Upper lobe of left lung (tissue), 6 donors: ENCODE data around the gene AANAT. TPM values are rescaled to one million over a fixed set of nuclear protein-coding genes. Genes with fewer than 3 reads are reported as not detected.

Source experiments
- ATAC-seq, 2 donors: fragments of 200-7000 bp; cut with Tn5 transposase; one replicate each; pipeline ENCODE4 v1.9.1; 2022; ENCODE audit warnings: mild to moderate bottlenecking in 2 of 2, moderate library complexity in 2 of 2; ENCODE audit not compliant: low FRiP score in 2 of 2
- DNase-seq, 2 donors: peaks; one replicate each; pipeline ENCODE4 v3.0.0-alpha.2; 2019 to 2020
- H3K27ac ChIP-seq, 4 donors: fragments of 200-600 bp; sonication (generic); one replicate each; pipeline ENCODE4 v1.5.1; 2016 to 2019
- H3K27me3 ChIP-seq, 4 donors: fragments of 200-600 bp; sonication (generic); one replicate each; pipeline ENCODE4 v1.5.1; 2017 to 2019
- H3K36me3 ChIP-seq, 4 donors: fragments of 200-600 bp; sonication (generic); one replicate each; pipeline ENCODE4 v1.5.1; 2016 to 2019
- H3K4me1 ChIP-seq, 4 donors: fragments of 200-600 bp; sonication (generic); one replicate each; pipeline ENCODE4 v1.5.1; 2018 to 2019
- H3K4me3 ChIP-seq, 4 donors: fragments of 200-600 bp; sonication (generic); one replicate each; pipeline ENCODE4 v1.5.1; 2017 to 2019; ENCODE audit warnings: mild to moderate bottlenecking in 2 of 4, moderate library complexity in 1 of 4
- H3K9me3 ChIP-seq, 4 donors: fragments of 200-600 bp; sonication (generic); one replicate each; pipeline ENCODE4 v1.5.1; 2018 to 2019
- CTCF ChIP-seq, 6 experiments: fragments of 450-650 bp in 4 of 6; fragments of 200-600 bp in 2 of 6; sonication (generic) in 2 of 6; IDR thresholded peaks; one replicate each; pipeline ENCODE4 v1.5.1; 2016 to 2019; ENCODE audit warnings: antibody characterized with exemption in 6 of 6
- EP300 ChIP-seq, 4 donors: sonication (generic); formaldehyde crosslinking; IDR thresholded peaks; one replicate each; pipeline ENCODE4 v1.5.1; 2017; ENCODE audit warnings: antibody characterized with exemption in 4 of 4, control low read depth in 2 of 4
- POLR2A ChIP-seq, 4 donors: fragments of 450-650 bp; IDR thresholded peaks; one replicate each; pipeline ENCODE4 v1.5.1; 2016 to 2017; ENCODE audit warnings: antibody characterized with exemption in 4 of 4, mild to moderate bottlenecking in 2 of 4
- POLR2AphosphoS5 ChIP-seq, 2 donors: sonication (generic); formaldehyde crosslinking; IDR thresholded peaks; one replicate each; pipeline ENCODE4 v1.5.1; 2017; ENCODE audit warnings: antibody characterized with exemption in 2 of 2
- WGBS, 2 donors: methylation state at CpG; one replicate each; pipeline ENCODE4 v1.1.5; 2017 to 2018; 5-methylcytosine and 5-hydroxymethylcytosine counted together
- total RNA-seq, 6 donors: library from RNA; depleted of rRNA in 4 of 6; stranded (reverse); fragments of >200 nt in 4 of 6; gene quantifications; one replicate each; pipeline versions ENCODE4 v1.1.0 to v1.2.1, GENCODE V29; 2016 to 2021
- donor health status: DM: no; HTN: no; CAD: no; lungs with moderate emphysema.
- donor health status: DM: no; HTN: yes; CAD: no; lungs with severe emphysema.

Gene AANAT
- total RNA-seq, 6 donors from 2014 or later: not detected

GRCh38 chr17:76435751-76436150 lies 31.7 kb upstream of the AANAT start:
- 93 to 96% methylated on average over 5 to 11 of the region's 11 CpGs for WGBS, 2 donors
- no peak for DNase-seq

GRCh38 chr17:76437467-76438402 lies 29.7 kb upstream of the AANAT start:
- peaks cover 0 to under 1% (median 0%) of the 10 kb centered on the region in 4 donors for H3K4me1 ChIP-seq
- ATAC-seq: no peak
- H3K4me3 ChIP-seq: no peak overlapping the region
- H3K36me3 ChIP-seq: peaks cover 0 to 2% (median 0%) of the 10 kb centered on the region in 4 donors
- DNase-seq: no peak
- no peaks in the 10 kb centered on the region for H3K9me3 ChIP-seq
- WGBS, 2 donors: 78 to 82% methylated on average over 13 of the region's 13 CpGs
- H3K27ac ChIP-seq: no peak overlapping the region
- H3K27me3 ChIP-seq: no peaks in the 10 kb centered on the region
- no peak for TF ChIP-seq POLR2AphosphoS5 (IDR thresholded peaks at IDR 0.05)
- no peak for TF ChIP-seq EP300 (IDR thresholded peaks at IDR 0.05)
- no peak for TF ChIP-seq POLR2A (IDR thresholded peaks at IDR 0.05)
- no peak for TF ChIP-seq CTCF (IDR thresholded peaks at IDR 0.05)

More at GRCh38 chr17:76435751-76436150, 31.7 kb upstream of the AANAT start:
- no peak overlapping the region for H3K27ac ChIP-seq
- no peaks in the 10 kb centered on the region for H3K27me3 ChIP-seq
- H3K36me3 ChIP-seq: peaks cover 0 to 2% (median 0%) of the 10 kb centered on the region in 4 donors
- TF ChIP-seq POLR2A (IDR thresholded peaks at IDR 0.05) (no peak), POLR2AphosphoS5 (IDR thresholded peaks at IDR 0.05) (no peak), EP300 (IDR thresholded peaks at IDR 0.05) (no peak), CTCF (IDR thresholded peaks at IDR 0.05) (no peak)
- no peaks in the 10 kb centered on the region for H3K9me3 ChIP-seq
- ATAC-seq: no peak
- H3K4me3 ChIP-seq: no peak overlapping the region
- peaks cover 0 to 21% (median 10%) of the 10 kb centered on the region in 4 donors for H3K4me1 ChIP-seq

GRCh38 chr17:76438906-76439305 lies 28.5 kb upstream of the AANAT start:
- no peak overlapping the region for H3K27ac ChIP-seq
- no peak for ATAC-seq

GRCh38 chr17:76439314-76439928 lies 28.0 kb upstream of the AANAT start:
- WGBS, 2 donors: 85 to 90% methylated on average over 6 of the region's 6 CpGs
- H3K27me3 ChIP-seq: no peaks in the 10 kb centered on the region
- no peak for ATAC-seq
- peaks cover 0 to 10% (median 0%) of the 10 kb centered on the region in 4 donors for H3K4me1 ChIP-seq
- peaks cover 0 to under 1% (median 0%) of the 10 kb centered on the region in 4 donors for H3K36me3 ChIP-seq
- no peak for TF ChIP-seq EP300 (IDR thresholded peaks at IDR 0.05)
- no peak for TF ChIP-seq POLR2AphosphoS5 (IDR thresholded peaks at IDR 0.05)
- no peak for TF ChIP-seq CTCF (IDR thresholded peaks at IDR 0.05)
- TF ChIP-seq POLR2A (IDR thresholded peaks at IDR 0.05): no peak
- no peaks in the 10 kb centered on the region for H3K9me3 ChIP-seq
- no peak overlapping the region for H3K27ac ChIP-seq
- H3K4me3 ChIP-seq: no peak overlapping the region
- DNase-seq: no peak

More at GRCh38 chr17:76438906-76439305, 28.5 kb upstream of the AANAT start:
- no peak for DNase-seq
- peaks cover 0 to 5% (median 0%) of the 10 kb centered on the region in 4 donors for H3K4me1 ChIP-seq
- WGBS, 2 donors: 88 to 97% methylated on average over 9 of the region's 9 CpGs
- H3K36me3 ChIP-seq: peaks cover 0 to 2% (median 0%) of the 10 kb centered on the region in 4 donors
- no peak for TF ChIP-seq EP300 (IDR thresholded peaks at IDR 0.05)
- TF ChIP-seq CTCF (IDR thresholded peaks at IDR 0.05): no peak
- no peak for TF ChIP-seq POLR2A (IDR thresholded peaks at IDR 0.05)
- TF ChIP-seq POLR2AphosphoS5 (IDR thresholded peaks at IDR 0.05): no peak
- H3K9me3 ChIP-seq: no peaks in the 10 kb centered on the region
- no peaks in the 10 kb centered on the region for H3K27me3 ChIP-seq
- H3K4me3 ChIP-seq: no peak overlapping the region
